NCI-H2196 (cell line): ENCODE measurements around the gene BAIAP2.
"Not testable (repeated sequence)": the region's sequence is repeated elsewhere in the genome, so short reads cannot be mapped to it uniquely, and the experiment has no call there.

Experiments
- DNase-seq: peaks from one replicate; lab custom pipeline; 2025; ENCODE audit not compliant: unreplicated experiment; lab: John Stamatoyannopoulos, UW

BAIAP2 gene

DNA sequence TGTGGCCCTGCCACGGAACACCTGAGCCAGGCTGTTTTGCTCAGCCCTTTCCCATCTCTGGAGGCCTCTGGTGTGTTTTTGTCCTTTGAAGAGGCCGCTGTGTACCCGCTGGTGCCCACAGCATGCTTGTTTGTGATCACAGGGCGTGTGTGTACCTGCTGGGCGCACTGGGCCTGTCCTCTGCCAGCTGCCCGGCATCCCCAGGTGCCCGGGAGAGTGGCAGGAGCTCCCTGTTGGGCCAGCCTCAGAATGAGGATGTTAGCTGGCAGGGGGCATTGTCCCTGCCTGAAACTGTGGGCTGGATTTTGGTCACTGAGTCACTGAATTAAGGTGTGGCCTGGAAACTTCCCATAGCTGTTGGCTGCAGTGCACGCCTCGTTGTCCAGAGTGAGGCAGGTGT, 31.1 kb downstream of the BAIAP2 start:
- DNase-seq: no peak

DNA sequence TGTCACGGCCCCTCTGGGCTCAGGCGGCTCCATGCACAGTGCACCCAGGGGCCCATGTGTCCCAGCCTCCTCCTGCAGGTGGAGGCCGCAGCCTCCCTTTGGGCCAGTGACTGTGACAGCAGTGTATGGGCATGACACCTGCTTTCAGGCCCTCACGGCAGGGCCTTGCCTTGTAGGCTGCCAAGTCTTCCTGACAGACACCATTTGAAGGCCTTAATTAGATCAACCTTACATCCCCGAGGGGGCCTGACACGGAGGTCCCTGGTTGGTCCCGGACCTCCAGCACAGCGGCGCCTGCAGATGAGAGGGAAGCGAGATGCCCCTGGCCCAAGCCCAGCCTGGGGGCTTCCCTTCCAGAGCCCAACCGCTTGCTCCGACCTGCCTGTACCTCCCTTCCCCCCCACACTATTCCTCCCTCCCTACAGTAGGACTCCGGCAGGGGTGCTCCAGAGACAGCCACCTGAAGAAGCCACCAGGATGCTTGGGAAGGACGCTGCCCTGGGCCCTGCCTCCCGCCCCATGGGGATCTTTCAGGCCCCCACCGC, 31.9 kb downstream of the BAIAP2 start:
- DNase-seq: no peak

DNA sequence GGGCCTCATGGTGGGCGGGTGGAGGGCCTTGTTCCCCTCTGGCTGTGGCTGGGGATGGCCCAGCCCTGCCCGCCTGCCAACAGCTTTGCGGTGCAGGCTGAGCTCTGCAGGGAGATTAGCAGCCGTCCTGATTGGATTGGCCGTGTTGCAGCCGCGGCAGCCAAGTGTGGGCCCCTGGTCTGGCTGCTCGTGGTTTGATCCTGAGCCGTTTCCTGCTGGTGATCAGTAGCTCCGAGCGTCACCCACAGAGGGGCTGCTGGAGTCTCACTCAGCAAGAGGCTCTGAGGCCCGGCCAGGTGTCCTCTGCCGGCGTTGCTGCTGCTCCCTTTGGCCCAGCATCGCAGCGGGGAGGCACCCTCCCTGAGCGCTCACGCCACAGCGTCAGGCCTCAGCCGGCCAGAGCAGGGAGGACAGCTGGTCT, 32.5 kb downstream of the BAIAP2 start:
- DNase-seq: no peak

DNA sequence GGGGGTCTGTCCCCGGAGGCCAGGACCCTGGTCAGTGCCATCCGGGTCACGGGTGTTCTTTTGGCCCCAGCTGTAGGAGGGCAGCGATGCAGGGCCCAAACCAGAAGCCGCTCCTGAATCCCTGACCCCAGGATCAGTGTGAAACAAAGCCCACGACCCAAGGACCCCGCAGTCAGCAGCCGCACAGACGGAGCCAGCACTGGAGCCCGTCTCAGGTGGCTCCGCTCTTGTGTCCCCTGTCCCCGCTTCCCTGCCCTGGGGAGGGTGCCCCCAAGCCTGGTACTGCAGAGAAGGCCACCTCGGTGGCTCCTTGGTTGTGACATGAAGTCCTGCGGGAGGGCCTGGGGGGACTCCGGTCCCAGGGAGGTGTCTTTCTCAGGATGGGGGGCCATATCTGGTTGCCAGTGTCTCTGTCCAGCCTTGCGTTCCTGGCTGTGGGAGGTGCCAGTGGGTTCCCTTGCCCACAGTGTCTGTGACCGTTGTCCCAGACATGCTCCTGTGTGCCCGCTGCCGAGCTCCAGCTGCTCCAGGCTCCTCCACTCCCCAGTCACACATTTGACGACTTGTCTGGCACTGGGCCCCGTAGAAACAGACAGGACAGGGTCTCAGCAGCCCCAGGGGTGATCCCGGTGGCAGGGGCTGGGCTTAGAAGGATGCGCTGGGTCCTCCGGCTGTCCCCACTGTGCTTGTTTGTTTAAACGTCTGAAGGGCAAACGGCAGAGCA, 33.6 kb downstream of the BAIAP2 start:
- no peak for DNase-seq

DNA sequence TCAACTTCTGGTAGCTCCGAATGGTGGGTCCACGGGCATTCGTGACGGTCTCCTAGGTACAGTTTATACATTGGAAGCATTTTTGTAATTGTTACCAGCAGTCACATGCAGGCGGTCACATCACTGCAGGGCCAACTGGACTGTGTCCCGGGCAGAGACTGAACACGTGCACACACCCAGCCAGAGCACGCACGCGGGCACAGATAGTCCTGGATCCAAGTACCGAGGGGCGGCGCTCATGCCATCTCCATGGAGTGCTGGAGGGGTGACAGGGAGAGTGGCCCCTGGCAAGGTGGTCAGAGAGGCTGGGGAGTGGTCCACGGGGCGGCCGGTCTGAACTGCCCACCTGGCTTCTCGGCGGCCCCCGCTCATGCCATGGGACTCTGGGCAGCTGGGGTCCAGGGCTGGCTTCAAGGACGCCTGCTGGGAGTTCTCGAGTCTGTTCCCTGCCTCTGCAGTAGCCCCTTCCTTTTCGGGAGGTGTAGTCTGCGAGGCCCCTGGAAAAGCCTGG, 34.2 kb downstream of the BAIAP2 start:
- DNase-seq: no peak

DNA sequence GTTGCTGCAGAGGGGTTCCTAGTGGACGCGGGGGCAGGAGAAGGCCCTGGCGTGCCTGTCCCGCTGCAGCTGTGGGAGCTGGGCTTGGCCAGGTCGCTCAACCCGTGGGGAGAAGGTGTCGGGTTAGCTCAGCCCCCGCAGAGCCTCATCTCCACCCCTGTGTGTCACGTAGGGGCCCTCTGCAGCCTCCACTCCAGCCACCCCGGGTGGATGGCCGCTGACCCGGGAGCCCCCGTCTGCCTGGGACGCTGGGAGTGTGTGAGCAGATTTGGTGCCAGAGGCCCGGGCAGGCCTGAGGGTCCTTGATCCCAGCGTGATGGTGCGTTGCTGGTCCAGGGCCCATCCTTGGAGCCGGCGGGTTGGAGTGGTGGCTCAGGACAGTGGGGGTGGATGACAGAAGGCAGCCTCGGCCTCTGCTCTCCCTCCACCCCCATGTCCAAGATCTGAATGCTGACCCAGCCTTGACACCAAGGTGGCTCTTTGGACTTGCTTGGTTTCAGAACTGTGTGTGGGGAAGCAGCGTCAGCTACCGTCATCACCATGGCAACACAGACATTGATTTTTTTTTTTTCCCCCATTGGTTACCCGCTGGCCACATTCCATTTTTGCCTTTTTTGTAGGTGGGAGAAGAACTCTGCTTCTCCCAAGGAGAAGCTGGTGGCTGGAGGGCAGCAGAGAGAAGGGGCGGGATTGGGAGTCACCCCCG, 35.7 kb downstream of the BAIAP2 start:
- no peak for DNase-seq

DNA sequence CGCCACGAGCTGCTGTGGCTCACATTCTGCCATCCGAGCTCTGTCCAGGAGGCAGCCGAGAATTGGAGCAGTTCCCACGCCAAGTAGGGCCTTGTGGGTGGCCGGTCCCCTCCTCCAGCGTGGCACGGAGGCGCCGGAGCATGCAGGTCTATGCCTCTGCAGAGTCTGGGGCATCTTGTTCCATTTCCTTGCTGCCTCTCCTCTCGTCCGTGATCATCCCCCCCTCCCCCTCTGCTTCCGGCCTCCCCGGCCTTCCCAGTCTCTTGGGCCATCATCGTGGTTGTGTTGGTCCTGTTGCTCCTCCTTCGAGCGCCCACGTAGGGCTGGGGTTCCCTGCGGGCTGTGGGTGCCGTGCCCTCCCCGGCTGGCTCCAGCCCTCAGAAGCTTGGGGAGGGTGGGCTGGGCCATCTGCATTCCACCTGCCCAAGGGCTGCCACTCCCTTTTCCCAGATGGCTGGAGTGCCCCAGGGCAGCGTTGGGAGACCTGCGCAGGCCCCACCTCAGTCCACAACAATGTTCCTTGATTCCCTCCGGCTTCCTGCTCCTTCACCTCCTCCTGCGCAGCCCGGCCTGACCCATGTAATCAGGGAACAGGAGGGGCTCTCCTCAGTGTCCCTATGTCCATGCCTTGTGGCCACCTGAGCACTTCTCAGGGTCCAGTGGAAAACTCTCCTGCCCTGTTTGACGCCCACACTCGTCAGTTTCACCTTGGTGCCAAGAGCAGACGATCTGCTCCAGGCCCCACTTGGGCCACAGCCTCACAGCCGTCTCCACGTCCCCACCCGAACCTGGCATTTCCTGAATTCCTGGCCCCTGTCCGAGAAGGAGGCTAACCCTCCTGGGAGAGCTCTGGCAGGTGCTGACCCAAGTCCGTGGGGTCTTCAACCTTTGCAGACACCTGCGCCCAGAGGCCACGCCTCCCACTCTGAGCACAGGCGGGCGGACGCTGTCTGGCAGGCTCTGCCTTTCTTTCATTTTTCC, 37.1 kb downstream of the BAIAP2 start:
- no peak for DNase-seq

DNA sequence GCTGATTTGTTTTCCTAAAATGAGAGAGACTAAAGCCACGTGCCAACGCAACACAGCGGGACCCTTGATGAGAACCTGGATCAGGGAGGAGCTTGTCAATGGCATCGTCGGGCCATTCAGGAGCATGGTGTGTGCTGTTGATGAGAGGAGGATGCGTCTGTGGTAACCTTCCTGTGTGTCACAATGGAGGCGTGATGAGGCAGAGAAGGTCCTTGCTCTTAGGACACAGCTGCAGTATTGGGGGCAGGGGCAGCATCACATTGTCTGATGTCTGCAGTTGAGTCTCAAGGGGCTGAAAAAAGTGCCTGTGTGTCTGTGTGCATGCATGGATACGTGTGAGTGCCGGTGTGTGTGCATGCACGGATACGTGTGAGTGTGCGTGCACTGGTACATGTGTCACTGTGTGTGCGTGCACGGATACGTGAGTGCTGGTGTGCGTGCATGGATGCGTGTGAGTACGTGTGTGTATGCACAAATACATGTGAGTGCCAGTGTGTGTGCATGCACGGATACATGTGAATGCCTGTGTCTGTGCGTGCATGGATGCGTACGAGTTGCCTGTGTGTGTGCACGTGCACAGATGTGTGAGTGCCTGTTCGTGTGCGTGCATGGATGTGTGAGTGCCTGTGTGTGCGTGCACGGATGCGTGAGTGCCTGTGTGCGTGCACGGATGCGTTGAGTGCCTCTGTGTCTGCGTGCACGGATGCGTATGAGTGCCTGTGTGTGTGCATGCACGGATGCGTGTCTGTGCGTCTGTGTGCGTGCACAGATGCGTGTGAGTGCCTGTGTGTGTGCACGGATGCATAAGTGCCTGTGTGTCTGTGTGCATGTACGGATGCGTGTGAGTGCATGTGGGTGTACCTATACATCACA, 39.3 kb downstream of the BAIAP2 start:
- DNase-seq: no peak

DNA sequence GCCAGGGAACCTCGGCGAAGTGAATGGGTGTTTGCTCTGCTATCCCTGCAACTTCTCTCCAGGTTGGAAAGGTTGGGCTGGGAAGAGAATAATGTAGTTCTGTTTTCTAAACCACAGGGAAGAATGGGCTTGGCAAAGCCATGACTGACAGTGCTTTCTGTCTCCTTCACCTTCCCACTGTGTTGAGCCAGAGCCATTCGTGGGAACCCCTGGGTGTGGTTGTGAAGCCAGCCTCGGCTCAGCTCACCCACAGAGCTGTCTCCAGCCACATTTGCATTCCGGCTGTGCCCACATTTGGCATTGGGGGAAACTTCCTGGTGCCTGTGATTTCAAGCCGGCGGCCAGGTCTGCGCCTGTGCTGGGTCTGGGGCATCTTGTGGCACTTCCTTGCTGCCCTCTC, 39.9 kb downstream of the BAIAP2 start:
- DNase-seq: no peak

DNA sequence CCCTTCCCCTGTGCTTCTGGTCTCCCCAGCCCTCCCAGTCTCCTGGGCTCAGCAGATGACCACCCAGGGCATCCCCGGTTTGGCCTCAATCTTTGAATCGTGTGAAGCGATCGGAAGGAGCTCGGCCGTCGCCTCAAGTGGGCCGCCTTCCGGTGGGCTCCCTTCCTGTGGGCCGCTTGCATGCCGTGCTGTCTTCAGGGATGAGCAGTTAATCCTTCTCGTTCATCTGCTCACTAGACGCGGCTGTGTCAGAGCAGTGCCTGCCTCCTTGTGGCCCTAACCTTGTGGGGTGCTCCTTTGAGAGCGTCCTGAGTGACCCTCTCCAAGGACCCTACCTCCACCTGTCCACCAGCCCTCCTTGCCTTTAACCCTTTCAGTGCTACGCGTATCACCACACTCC, 40.4 kb downstream of the BAIAP2 start:
- no peak for DNase-seq

DNA sequence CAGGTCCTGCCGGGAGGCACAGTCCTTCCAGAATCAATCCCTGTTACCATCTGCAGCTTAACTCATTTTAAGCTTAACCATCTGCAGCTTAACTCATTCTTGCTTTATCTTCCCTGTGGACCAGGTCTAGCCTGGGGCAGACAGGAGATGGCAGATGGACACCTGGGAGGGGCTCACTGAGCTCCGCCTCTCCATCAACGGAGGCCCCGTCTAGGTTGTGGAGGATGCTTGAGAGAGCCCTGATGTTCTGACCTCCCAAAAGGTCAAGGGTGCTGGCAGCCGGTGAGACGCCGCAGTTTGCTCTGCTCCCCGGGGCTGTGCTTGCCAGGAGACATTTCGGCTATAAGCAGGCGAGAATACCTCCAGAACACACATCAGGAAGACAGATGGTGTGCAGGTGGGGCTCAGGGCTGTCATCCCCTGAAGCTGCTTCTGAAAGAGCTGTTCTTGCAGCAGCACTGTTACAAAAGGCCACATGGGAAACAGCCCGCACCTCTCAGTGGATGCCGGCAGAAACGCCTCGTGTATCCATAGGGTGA, 41.3 kb downstream of the BAIAP2 start:
- DNase-seq: no peak

DNA sequence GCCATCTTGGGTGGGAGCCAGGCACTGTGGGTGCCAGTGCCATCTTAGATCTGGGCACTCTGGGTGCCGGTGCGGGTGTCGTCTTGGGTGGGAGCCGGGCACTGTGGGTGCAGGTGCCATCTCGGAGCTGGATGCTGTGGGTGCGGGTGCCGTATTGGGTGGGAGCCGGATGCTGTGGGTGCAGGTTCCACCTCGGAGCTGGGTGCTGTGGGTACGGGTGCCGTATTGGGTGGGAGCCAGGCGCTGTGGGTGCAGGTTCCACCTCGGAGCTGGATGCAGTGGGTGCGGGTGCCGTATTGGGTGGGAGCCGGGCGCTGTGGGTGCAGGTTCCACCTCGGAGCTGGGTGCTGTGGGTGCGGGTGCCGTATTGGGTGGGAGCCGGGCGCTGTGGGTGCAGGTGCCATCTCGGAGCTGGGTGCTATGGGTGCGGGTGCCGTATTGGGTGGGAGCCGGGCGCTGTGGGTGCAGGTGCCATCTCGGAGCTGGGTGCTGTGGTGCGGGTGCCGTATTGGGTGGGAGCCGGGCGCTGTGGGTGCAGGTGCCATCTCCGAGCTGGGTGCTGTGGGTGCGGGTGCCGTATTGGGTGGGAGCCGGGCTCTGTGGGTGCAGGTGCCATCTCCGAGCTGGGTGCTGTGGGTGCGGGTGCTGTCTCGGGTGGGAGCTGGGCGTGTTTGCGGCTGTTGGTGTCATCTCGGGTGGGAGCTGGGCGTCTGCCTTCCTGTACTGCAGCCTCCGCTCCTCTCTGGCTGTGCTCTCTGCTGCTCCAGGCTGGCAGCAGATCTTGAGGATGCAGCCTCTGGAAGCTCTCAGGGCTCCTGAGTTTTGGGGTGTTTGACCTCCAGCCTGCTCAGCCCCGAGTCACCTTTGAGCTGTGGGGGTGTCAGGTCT, 43.3 kb downstream of the BAIAP2 start:
- not testable (repeated sequence) for DNase-seq

DNA sequence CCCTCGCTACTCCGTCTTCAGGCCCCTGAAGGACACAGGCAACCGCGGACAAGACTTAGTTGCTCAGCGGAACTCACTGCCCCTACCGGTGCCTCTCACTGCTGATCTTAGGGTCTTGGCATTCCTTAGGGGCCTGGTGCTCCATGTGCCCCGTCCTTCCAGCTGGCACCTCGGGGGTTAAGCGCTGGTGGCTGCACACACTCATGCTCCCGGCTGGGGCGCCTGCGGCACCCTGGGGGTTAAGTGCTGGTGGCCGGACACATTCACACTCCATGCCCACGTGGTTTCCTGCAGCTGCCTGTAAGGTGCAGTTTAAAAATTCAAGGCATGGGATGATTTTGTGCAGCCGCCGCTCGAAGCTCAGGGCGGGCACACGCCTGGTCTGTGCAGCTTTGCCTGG, 45.1 kb downstream of the BAIAP2 start:
- DNase-seq: no peak

DNA sequence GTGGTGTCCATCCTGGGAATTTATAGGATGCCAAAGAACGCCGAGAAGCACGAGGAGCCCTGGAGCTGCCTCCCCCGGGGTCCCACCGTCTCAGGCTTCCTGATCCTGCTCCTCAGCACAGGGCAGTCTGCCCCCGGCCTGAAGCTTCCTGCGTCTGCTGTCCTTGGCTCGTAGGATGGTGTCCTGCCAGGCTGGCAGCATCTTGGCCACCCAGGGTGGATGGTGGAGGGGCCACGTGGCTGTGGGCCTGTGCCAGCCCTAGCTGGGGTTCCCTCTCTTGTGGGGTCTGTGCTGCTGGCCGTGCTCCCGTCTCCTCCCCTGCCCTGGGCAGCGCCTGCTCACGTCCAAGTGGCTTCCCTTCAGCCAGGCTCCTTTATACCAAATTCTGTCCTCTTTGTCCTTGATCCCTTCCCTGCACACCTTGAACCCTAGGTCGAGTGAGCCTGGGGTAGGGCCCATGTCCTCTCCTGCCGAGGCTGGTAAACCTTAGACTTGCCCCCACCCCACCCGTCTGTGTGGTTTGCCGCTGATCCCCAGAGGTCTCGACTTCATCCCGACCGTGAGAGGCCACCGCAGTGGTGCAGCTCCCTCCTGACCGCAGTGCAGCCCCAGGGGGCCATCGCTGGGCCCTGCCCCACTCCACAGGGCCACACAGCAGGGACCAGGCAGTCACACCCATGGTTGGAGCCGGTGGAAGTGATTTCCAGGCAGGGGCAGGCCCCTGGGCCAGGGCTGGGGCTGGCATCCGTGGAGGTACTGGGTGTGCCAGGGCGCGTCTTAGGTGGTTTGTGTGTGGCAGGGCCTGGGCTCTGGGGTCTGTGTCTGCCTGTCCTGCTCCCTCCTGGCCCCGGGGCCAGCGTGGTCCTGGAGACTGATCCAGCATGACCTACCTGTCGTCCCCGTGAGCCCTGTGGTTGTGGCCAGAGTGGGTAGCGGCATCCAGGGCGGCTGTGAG, 46.5 kb downstream of the BAIAP2 start:
- no peak for DNase-seq

DNA sequence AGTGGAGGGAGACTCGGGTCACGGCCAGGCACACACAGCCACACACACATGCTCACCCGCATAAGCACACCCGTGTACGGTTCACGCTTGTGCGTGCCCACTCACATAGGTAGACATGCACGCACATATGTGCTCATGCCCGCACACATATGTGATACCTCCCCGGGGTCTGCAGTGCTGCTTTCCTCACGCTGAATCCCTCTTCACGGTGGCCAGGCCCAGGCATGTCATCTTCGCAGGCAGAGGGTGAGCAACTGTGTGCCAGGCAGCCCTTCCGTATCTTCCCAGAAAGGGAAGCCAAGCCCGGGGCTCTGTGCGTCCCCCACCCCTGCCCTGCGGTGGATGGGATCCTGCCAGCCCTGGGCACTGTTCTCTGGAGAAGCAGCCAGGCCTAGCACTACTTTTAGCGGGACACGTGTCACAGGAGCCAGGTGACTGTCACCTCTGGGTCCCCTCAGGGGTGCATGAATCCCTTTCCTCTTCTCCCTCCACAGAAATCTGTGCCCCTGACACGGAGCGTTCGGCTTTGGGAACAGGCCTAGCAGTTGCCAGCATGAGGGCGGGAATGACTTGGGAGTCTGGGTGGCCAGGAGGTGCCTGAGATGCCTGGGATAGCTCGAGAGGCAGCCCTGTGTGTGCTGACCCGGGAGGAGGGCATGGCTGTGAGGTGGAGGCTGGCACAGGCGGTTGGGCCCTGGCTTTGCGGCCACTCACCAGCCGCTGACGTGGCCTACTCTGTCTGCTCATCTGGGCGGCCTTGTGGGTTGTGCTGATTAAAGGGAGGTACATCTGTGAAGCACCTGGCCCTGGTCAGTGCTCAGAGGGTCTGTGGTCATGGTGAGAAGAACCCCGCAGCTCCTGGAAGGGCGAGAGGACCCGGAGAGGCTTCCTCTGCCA, 47.5 kb downstream of the BAIAP2 start:
- DNase-seq: no peak

DNA sequence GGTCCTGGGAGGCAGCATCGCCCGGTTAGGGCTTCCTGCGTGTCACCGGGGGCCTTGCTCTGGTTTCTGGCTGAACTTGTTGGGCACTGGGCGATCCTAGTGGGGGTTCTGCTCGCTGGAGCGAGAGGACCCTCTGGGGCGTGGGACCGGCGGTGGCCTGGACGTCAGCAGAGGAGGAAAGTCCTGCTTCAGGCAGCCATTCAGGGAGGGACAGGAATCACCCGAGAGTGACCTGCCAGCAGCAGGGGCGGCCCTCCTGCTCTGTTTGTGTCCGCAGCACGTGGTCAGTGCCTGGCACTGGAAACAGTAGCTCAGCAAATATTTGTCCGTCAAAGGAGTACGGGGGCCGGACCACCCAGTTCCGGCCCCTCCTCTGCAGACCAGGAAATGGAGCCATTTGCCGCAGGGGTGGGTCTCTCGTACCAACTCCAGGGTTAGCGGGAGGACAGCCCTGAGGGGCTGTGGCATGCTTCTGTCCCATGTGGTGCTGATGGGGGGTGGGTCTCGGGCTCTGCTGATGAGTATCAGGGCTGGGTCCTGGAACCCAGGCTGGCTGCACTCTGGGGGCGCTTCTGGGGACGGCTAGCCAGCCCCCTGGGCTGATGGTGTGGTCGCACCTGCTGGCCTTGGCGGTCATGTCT, 48.3 kb downstream of the BAIAP2 start:
- DNase-seq: no peak
